A673 (cell line): ENCODE measurements around the gene CD300LF. TPM values are rescaled to one million over a fixed set of nuclear protein-coding genes. Genes with fewer than 3 reads are reported as not detected.

Experiments used
- BruUV-seq: library from RNA; stranded (reverse); fragments of 400-500 nt; replicated peaks from 2 replicates; lab custom pipeline; 2021; lab: Mats Ljungman, UMichigan
- CTCF ChIA-PET: fragments of 300-600 bp; sonication (Branson Sonifier 250); formaldehyde crosslinking; loops from one replicate; lab custom pipeline; 2022; ENCODE audit warnings: antibody characterized with exemption; lab: Charles Lee
- POLR2A ChIA-PET: fragments of 300-600 bp; sonication (Branson Sonifier 250); formaldehyde crosslinking; loops from one replicate; lab custom pipeline; 2022; ENCODE audit warnings: antibody characterized with exemption; ENCODE audit not compliant: low non-redundant PET; lab: Charles Lee
- DNase-seq: peaks from one replicate; pipeline ENCODE4 v3.0.0-alpha.2; 2015; ENCODE audit warnings: low spot score
- H3K27ac ChIP-seq: fragments of 200-600 bp; sonication (generic); 2 replicates; pipeline ENCODE4 v1.5.1; 2016; ENCODE audit warnings: mixed run types, low read depth, mild to moderate bottlenecking, mixed read lengths, antibody characterized with exemption, low read length; ENCODE audit not compliant: poor library complexity, severe bottlenecking
- H3K27me3 ChIP-seq: fragments of 200-600 bp; sonication (generic); replicated peaks from 2 replicates; pipeline ENCODE4 v1.6.1; 2017; ENCODE audit warnings: mixed run types, low read depth, mild to moderate bottlenecking, mixed read lengths, antibody characterized with exemption, low read length; ENCODE audit not compliant: insufficient read depth, poor library complexity
- H3K36me3 ChIP-seq: fragments of 200-600 bp; sonication (generic); 2 replicates; pipeline ENCODE4 v1.6.1; 2016; ENCODE audit warnings: mixed run types, mild to moderate bottlenecking, mixed read lengths, antibody characterized with exemption, low read length; ENCODE audit not compliant: insufficient read depth, poor library complexity, severe bottlenecking
- H3K4me1 ChIP-seq: fragments of 200-600 bp; sonication (generic); 2 replicates; pipeline ENCODE4 v1.6.1; 2017; ENCODE audit warnings: mixed run types, mild to moderate bottlenecking, mixed read lengths, antibody characterized with exemption, low read length; ENCODE audit not compliant: insufficient read depth, poor library complexity, severe bottlenecking
- H3K4me3 ChIP-seq: fragments of 200-600 bp; sonication (generic); 2 replicates; pipeline ENCODE4 v1.5.1; 2016; ENCODE audit warnings: low read depth, mixed run types, mild to moderate bottlenecking, mixed read lengths, low read length; ENCODE audit not compliant: poor library complexity, severe bottlenecking
- H3K9me3 ChIP-seq: fragments of 200-600 bp; sonication (generic); 2 replicates; pipeline ENCODE4 v1.6.1; 2016; ENCODE audit warnings: mixed run types, low read depth, mild to moderate bottlenecking, mixed read lengths, antibody characterized with exemption, low read length; ENCODE audit not compliant: poor library complexity, severe bottlenecking
- CTCF ChIP-seq: fragments of 300-800, 200-600 bp; sonication (generic); conservative IDR thresholded peaks from 2 replicates; pipeline ENCODE4 v1.5.1; 2017; ENCODE audit warnings: low read depth, mild to moderate bottlenecking, antibody characterized with exemption, low read length, moderate library complexity, mixed read lengths
- EZH2 ChIP-seq: fragments of 200-600 bp; sonication (generic); IDR thresholded peaks from 2 replicates; pipeline ENCODE4 v1.6.1; 2017; ENCODE audit warnings: borderline replicate concordance, low read depth, mild to moderate bottlenecking, mixed read lengths, antibody characterized with exemption, low read length; ENCODE audit not compliant: poor library complexity, severe bottlenecking
- intact Hi-C: fragments of 100-400 bp; cut with micrococcal nuclease; formaldehyde crosslinking; loops from one replicate; pipeline ENCODE4 v1.10.0; 2022; ENCODE audit not compliant: unreplicated experiment
- total RNA-seq: library from RNA; stranded (reverse); gene quantifications from 2 replicates; pipeline ENCODE4 v1.2.3, GENCODE V29; 2021

CD300LF gene
- total RNA-seq, 1 experiment from 2014 or later, result not detected

GRCh38 chr17:74704544-74704943 lies 8.2 kb downstream of the CD300LF start:
- no peak overlapping the region for H3K4me3 ChIP-seq
- no peak for TF ChIP-seq CTCF
- TF ChIP-seq EZH2, result no peak
- H3K27me3 ChIP-seq, result peaks cover 71% of the 10 kb centered on the region
- POLR2A ChIA-PET, result no interaction called here
- intact Hi-C loops, result no loop called here
- no peaks in the 10 kb centered on the region for H3K9me3 ChIP-seq
- CTCF ChIA-PET, result no interaction called here
- BruUV-seq, result no TSS peak
- no peak overlapping the region for H3K27ac ChIP-seq
- H3K36me3 ChIP-seq, result no peaks in the 10 kb centered on the region
- DNase-seq, result no peak
- H3K4me1 ChIP-seq, result no peaks in the 10 kb centered on the region

- Histone ChIP-seq H3K4me1 (no peaks in the 10 kb centered on the region), H3K4me3 (no peak overlapping the region), H3K36me3 (no peaks in the 10 kb centered on the region), H3K9me3 (no peaks in the 10 kb centered on the region), H3K27me3 (peaks cover 64% of the 10 kb centered on the region), H3K27ac (no peak overlapping the region)
- ChIA-PET CTCF (no interaction called here), POLR2A (no interaction called here)
- intact Hi-C loops, result no loop called here
- TF ChIP-seq CTCF (no peak), EZH2 (no peak)
- no TSS peak for BruUV-seq
- DNase-seq, result no peak
These were observed 9.4 kb downstream of the CD300LF start for GRCh38 chr17:74703311-74703710.

- no peaks in the 10 kb centered on the region for H3K4me1 ChIP-seq
- no peaks in the 10 kb centered on the region for H3K9me3 ChIP-seq
- DNase-seq, result no peak
- H3K36me3 ChIP-seq, result no peaks in the 10 kb centered on the region
- CTCF ChIA-PET, result interaction anchor here (0.6 kb wide), 1 partner anchor 43 kb away, joined by 8 read pairs; no protein-coding TSS in a partner anchor
- no peak for TF ChIP-seq CTCF
- no peak for TF ChIP-seq EZH2
- no TSS peak for BruUV-seq
- intact Hi-C loops, result no loop called here
- POLR2A ChIA-PET, result no interaction called here
- peaks cover 61% of the 10 kb centered on the region for H3K27me3 ChIP-seq
- no peak overlapping the region for H3K27ac ChIP-seq
- H3K4me3 ChIP-seq, result no peak overlapping the region
These were observed 10.4 kb downstream of the CD300LF start for GRCh38 chr17:74702116-74702871.
